ENCODE measurements around the gene SLAMF8.

The SLAMF8 gene

DNA sequence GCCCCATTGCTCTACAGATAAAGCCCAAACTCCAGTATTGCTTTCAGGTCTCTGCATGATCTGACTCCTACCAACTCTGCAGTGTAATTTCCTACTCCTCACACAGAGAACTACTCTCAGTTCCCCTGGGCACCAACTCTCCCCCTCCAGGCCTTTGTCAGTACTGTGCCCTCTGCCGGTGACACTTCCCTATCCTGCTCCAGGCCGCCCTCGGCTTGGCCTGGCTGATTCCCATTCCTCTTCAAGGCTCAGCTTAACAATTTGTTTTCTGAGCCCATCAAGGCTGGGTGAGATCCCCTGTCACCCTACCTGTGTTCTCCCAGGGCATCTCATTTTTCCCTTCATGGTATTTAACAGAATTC is 2.6 kb downstream of the SLAMF8 start:
- no peak for TF ChIP-seq TAF1 (IDR thresholded peaks at IDR 0.05; ENCODE audit: borderline replicate concordance, insufficient read depth, low read length)
- no peak for TF ChIP-seq FOXP2 (optimal IDR thresholded peaks at IDR 0.05; ENCODE audit: borderline replicate concordance, extremely low read depth, extremely low read length, insufficient read depth)
- TF ChIP-seq SIN3A (IDR thresholded peaks at IDR 0.05; ENCODE audit: borderline replicate concordance, insufficient read depth, low read length): no peak
- TF ChIP-seq, protein P1, sequence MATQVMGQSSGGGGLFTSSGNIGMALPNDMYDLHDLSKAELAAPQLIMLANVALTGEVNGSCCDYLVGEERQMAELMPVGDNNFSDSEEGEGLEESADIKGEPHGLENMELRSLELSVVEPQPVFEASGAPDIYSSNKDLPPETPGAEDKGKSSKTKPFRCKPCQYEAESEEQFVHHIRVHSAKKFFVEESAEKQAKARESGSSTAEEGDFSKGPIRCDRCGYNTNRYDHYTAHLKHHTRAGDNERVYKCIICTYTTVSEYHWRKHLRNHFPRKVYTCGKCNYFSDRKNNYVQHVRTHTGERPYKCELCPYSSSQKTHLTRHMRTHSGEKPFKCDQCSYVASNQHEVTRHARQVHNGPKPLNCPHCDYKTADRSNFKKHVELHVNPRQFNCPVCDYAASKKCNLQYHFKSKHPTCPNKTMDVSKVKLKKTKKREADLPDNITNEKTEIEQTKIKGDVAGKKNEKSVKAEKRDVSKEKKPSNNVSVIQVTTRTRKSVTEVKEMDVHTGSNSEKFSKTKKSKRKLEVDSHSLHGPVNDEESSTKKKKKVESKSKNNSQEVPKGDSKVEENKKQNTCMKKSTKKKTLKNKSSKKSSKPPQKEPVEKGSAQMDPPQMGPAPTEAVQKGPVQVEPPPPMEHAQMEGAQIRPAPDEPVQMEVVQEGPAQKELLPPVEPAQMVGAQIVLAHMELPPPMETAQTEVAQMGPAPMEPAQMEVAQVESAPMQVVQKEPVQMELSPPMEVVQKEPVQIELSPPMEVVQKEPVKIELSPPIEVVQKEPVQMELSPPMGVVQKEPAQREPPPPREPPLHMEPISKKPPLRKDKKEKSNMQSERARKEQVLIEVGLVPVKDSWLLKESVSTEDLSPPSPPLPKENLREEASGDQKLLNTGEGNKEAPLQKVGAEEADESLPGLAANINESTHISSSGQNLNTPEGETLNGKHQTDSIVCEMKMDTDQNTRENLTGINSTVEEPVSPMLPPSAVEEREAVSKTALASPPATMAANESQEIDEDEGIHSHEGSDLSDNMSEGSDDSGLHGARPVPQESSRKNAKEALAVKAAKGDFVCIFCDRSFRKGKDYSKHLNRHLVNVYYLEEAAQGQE (IDR thresholded peaks at IDR 0.05; ENCODE audit: insufficient read depth in 1 of 2, low read depth in 2 of 2, low read length in 2 of 2): no peak
- TF ChIP-seq POLR2AphosphoS5 (IDR thresholded peaks at IDR 0.05; ENCODE audit: low read depth, low read length): no peak

GRCh38 chr1:159829822-159830465 is 3.3 kb downstream of the SLAMF8 start:
- TF ChIP-seq, protein P1 (IDR thresholded peaks at IDR 0.05; ENCODE audit: insufficient read depth in 1 of 2, low read depth in 2 of 2, low read length in 2 of 2): no peak
- TF ChIP-seq FOXP2 (optimal IDR thresholded peaks at IDR 0.05; ENCODE audit: borderline replicate concordance, extremely low read depth, extremely low read length, insufficient read depth): no peak
- no peak for TF ChIP-seq SIN3A (IDR thresholded peaks at IDR 0.05; ENCODE audit: borderline replicate concordance, insufficient read depth, low read length)
- no peak for TF ChIP-seq TAF1 (IDR thresholded peaks at IDR 0.05; ENCODE audit: borderline replicate concordance, insufficient read depth, low read length)
- no peak for TF ChIP-seq POLR2AphosphoS5 (IDR thresholded peaks at IDR 0.05; ENCODE audit: low read depth, low read length)

DNA sequence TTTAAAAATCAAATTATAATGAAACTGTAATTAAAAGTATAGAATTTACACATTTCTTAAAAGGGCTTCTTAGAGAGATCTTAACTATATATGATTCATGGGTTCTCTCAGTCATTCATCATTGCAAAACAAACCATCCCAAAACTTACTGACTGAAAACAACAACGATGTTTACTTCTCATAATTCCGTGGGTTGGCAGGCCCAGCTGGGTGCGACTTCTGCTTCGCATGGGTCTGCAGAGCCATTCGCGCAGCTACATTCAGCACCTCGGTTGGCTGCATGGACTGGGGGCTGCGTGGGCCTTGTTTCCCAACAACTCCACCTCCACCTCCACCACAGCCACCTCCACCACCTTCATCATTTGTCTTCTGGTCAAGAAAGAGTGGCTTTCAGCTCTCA is 4.0 kb downstream of the SLAMF8 start:
- TF ChIP-seq SIN3A (IDR thresholded peaks at IDR 0.05; ENCODE audit: borderline replicate concordance, insufficient read depth, low read length): no peak

DNA sequence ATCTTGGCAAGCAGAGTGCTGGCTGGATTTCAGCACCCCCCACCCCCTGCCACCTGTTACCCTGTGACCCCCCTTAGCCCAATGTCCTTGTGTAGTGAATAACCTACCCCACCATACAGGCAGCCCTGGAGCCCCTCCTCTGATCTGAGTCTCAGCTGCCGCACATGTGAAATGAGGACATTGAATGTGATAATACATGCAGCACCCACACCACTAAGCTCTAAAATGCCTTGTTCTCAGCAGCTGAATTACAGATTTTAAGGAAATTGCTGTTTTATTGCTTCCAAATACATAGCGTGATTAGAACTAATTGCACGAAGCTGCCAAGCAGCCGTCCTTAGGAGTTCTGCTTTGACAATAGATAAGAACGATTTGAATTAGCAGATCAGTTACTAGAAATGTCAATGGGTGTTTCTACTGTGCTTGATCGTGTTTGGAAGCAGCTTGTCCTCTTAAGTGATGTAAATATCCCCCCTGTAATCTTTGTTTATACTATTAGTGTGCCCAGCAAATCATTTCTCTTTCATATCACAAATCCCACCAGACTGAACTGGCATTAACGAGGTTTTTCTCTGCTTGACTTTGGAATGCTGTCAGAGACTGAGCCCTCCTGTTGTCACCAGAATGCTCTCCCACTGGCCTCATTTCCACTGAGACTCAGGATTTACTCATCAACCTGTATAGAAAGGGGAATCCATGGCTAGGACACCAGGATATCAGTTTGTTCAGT is 4.9 kb downstream of the SLAMF8 start:
- TF ChIP-seq FOXP2 (optimal IDR thresholded peaks at IDR 0.05; ENCODE audit: borderline replicate concordance, extremely low read depth, extremely low read length, insufficient read depth): no peak
- no peak for TF ChIP-seq SIN3A (IDR thresholded peaks at IDR 0.05; ENCODE audit: borderline replicate concordance, insufficient read depth, low read length)
- no peak for TF ChIP-seq TAF1 (IDR thresholded peaks at IDR 0.05; ENCODE audit: borderline replicate concordance, insufficient read depth, low read length)
- TF ChIP-seq POLR2AphosphoS5 (IDR thresholded peaks at IDR 0.05; ENCODE audit: low read depth, low read length): no peak
- TF ChIP-seq, protein P1 (IDR thresholded peaks at IDR 0.05; ENCODE audit: insufficient read depth in 1 of 2, low read depth in 2 of 2, low read length in 2 of 2): no peak

DNA sequence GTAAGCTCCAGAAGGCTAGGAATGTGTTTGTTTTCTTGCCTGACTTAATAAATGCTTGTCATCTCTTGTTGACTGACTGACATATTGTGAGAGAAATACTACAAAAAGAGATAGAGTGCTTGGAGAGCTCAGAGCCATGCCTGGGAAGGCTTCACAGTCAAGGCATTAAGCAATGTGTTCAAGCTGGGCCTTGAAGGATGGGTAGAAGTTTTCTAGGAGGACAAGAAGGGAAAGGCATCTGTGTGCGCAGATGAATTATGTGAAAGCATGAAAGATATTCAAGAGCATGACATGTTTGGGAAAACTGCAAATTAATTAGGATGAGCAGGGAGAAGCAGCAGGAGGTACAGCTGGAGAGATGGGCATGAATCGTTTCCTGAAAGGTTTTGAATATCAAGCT is 5.6 kb downstream of the SLAMF8 start:
- TF ChIP-seq TAF1 (IDR thresholded peaks at IDR 0.05; ENCODE audit: borderline replicate concordance, insufficient read depth, low read length) (no peak), FOXP2 (optimal IDR thresholded peaks at IDR 0.05; ENCODE audit: borderline replicate concordance, extremely low read depth, extremely low read length, insufficient read depth) (no peak), POLR2AphosphoS5 (IDR thresholded peaks at IDR 0.05; ENCODE audit: low read depth, low read length) (no peak), SIN3A (IDR thresholded peaks at IDR 0.05; ENCODE audit: borderline replicate concordance, insufficient read depth, low read length) (no peak)
- TF ChIP-seq, protein P1 (IDR thresholded peaks at IDR 0.05; ENCODE audit: insufficient read depth in 1 of 2, low read depth in 2 of 2, low read length in 2 of 2): no peak
